ENCODE results near the gene PPM1B. TPM values are rescaled to one million over a fixed set of nuclear protein-coding genes. Genes with fewer than 3 reads are reported as not detected.
"Not testable (repeated sequence)": the region's sequence is repeated elsewhere in the genome, so short reads cannot be mapped to it uniquely, and the experiment has no call there.

Gene PPM1B
- polyA plus RNA-seq (ENCODE audit: insufficient read length in 4 of 4), result 10 to 100 TPM; 64.8 to 83.0 (median 80.5) TPM

DNA sequence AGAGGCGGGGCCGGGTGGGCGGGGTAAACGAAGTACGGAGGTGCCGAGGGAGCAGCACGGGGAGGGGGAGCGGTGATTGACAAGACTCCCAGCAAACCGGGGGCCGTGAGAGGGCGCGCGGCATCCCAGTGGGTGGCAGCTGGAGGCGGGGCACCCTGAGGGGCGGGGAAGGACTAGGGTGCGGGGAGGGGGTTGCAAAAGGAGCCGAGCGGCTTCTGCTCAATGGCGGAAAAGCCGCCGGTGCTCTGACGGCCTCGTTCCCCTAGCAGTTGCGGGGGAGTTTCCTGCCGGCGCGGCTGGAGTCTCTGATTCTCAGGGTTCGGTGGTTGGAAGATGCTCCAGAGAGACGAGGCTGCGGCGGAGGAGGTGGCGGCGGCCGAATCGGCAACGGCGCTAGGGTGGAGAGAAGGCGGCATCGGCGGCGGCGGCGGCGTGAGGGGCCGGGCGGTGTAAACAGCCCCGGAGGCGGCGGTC lies at the start of gene PPM1B:
PPM1B (plus strand) TSS at position 195 of the 474 bp plus-strand sequence. CDS start 32,325 bp downstream, outside the sequence.
- peak in 1 of 4 donors; percentile 99 for DNase-seq (ENCODE audit: low read depth in 4 of 4, low spot score in 3 of 4)

DNA sequence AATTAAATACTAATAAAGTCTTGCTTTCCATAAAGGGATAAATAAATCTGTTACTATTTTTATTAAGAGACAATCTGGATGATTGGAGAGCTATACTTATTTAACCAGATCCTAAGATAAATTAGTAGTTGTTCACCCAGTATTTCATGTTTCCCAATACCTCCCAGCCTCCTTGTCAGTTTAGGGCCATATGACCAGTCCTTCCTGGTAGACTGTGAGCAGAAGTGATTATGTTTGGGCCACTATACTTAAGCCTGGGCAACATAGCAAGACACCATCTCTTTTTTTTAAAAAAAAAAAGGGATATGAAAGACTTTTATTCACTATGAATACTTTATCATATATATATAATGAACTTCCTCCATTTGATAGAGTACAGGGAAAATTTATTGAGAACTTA lies 48.8 kb upstream of the PPM1B start:
- DNase-seq (ENCODE audit: low read depth in 4 of 4, low spot score in 3 of 4), result no peak

DNA sequence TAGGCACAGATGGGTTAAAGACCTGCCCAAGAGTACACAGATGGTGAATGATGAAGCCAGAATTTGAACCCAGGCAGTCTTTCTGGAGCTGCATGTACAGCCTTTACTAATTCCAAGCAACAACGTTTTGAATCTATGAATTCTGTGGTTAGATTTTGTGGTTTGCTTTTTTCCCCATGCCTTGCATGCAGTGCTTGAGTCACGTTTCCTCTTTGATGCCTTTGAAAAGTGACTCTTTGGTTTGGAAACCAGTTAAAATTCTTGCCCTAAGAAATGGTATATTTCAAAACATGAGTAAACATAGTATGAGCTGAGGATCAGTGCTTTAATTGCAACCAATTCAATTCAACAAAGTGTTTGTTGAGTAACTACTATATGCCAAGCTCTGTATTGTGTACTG lies 48.2 kb upstream of the PPM1B start:
- no peak for DNase-seq (ENCODE audit: low read depth in 4 of 4, low spot score in 3 of 4)

DNA sequence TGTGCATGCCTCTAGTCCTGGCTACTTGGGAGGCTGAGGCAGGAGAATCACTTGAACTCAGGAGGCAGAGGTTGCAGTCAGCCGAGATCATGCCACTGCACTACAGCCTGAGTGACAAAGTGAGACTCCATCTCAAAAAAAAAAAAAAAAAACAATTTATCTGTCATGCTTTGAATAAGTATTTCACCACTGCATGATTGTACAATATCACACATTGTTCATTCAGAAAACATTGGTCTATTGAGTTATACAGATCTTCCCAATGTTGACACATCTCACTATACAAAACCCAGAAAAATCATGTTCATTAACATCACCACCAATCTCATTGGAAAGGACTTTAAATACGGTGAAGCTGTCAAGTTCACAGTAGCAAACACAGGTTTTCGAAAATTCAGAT lies 46.8 kb upstream of the PPM1B start:
- DNase-seq (ENCODE audit: low read depth in 4 of 4, low spot score in 3 of 4), result no peak

DNA sequence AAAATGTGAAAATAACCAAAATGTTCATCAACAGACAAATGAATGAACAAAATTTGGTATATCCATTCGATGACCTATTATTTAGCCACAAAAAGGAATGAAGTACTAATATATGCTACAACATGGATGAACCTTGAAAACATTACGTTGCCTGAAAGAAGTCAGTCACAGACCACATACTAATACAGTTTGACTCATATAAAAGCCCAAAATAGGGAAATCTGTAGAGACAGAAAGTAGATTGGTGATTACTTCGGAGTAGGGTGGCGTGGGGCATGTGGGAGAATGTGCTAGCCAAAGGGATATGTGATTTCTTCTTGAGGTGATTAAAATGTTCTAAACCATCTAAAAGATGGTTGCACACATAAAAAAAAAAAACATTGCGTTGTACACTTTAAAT lies 44.2 kb upstream of the PPM1B start:
- no peak for DNase-seq (ENCODE audit: low read depth in 4 of 4, low spot score in 3 of 4)

DNA sequence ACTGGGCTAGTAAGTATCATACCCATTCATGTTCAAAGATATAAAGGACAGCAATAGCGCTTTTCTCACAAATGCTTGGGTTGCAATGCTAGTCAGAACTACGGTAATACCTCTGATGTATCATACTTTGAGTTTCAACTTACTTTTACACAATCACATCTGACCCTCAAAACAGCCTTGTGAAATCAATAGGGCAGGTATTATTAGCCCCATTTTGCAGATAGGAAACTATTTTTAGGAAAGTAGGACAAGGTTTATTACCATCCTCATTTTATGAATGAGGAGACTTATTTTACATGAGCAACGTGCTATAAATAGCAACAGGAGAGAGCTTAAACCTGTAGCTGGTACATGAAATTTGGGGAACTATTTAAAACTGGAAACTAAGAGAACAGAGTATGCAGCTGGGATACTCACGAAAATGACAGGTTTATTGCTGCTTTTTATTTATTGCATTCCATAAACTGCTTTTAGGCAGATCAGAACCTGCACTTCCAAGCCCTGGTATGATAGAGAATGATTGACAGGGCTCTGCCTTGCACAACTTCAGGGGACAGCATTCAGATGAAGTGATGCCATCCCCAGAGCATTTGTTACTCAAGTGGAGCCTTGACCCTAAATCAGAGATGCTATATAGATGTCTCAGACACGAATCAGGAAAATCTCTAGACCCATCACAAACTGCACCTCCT lies 42.4 kb upstream of the PPM1B start:
- no peak for DNase-seq (ENCODE audit: low read depth in 4 of 4, low spot score in 3 of 4)

DNA sequence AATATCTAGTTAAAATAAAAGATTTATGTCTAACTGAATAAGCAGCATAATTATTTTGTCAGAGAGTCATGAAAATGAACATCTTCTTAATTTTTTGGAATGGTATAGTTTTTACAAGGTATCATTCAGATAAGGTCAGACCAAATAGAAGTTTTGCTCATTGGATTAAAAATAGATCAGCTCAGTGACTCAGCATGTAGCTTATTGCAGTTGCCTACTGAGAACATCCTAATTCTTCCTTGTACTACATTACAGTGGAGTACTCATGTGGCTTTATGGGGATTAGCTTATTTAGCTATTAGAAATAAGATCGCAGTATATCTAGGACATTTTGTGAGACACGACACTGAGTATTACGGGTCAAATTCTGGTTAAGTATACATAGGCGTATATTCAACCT lies 38.2 kb upstream of the PPM1B start:
- no peak for DNase-seq (ENCODE audit: low read depth in 4 of 4, low spot score in 3 of 4)

DNA sequence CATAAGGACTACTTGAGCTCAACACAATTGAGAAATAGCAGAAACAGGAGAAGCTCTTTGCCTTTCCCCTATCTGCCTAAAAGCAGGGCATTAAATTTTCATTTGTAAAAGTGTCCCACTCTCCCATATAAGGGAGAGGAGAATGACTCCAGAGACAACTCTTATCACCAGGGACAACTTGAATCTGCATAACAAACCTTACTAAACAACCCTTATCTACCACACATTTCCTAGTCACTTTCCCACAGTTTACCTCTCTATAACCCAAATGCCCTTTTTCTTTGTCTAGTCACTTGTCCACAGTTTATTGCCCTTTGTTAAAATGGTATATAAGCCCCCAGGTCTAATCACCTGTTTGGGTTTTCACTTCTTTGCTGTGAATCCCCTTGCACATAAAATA lies 37.5 kb upstream of the PPM1B start:
- DNase-seq (ENCODE audit: low read depth in 4 of 4, low spot score in 3 of 4), result no peak

DNA sequence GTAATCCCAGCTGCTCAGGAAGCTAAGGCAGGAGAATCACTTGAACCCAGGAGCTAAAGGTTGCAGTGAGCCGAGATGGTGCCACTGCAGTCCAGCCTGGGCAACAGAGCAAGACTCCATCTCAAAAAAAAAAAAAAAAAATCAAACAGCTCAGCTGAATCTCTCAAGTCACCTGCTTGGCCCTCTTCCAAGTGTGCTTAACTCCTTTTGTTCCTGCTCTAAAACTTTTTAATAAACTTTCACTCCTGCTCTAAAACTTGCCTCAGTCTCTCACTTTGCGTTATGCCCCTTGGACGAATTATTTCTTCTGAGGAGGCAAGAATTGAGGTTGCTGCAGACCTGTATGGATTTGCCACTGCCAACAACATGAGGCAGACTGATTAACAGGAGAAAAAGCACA lies 35.1 kb upstream of the PPM1B start:
- DNase-seq (ENCODE audit: low read depth in 4 of 4, low spot score in 3 of 4), result not testable (repeated sequence)

DNA sequence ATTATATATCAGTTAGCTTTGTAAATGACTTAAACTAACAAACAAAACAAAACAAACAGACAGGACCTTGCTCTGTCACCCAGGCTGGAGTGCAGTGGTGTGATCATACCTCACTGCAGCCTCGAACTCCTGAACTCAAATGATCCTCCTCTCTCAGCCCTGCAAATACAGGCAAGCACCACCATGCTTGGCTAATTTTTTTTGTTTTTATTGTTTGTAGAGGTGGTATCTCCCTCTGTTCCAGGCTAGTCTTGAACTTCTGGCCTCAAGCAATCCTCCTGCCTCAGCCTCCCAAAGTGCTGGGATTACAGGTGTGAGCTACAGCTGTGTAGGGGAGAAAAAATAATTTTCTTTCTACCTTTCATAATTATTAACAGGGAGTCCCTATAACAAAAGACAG lies 33.8 kb upstream of the PPM1B start:
- no peak for DNase-seq (ENCODE audit: low read depth in 4 of 4, low spot score in 3 of 4)

DNA sequence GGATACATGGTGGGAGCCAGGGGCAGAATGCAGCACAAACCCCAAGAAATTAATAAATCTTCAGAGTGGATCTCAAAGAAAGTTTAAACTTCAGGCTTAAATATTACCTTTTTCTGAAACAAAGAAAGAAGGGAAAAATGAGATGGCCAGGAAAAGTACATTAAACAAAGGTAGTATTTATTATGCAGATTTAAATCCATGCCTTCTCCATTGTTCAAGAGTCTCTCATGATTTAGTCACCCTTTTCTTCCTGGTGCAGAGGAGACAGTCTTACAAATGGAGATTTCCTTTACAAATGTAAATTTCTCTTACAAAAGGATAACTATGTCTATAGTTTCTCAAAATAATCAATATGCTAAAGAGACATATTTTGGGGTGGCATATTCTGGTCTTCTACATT lies 33.4 kb upstream of the PPM1B start:
- DNase-seq (ENCODE audit: low read depth in 4 of 4, low spot score in 3 of 4), result no peak

DNA sequence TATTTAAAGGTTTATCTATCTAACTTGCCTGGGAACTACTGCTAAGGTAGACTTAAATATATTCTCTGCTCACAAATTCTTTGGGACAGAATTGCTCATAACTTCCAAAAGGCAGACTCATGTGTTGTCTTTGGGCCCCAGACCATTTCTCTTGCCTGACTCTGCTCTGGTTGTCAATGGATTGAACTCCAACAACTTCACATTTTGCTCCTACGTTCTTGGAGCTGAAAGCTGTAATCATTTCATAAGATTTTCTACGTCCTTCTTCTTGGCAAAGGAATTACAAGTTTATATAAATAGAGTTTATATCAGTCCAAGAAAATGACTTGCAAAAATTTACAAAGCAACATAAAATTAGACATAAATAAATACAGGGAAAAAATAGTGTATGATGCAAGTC lies 32.9 kb upstream of the PPM1B start:
- DNase-seq (ENCODE audit: low read depth in 4 of 4, low spot score in 3 of 4), result no peak

DNA sequence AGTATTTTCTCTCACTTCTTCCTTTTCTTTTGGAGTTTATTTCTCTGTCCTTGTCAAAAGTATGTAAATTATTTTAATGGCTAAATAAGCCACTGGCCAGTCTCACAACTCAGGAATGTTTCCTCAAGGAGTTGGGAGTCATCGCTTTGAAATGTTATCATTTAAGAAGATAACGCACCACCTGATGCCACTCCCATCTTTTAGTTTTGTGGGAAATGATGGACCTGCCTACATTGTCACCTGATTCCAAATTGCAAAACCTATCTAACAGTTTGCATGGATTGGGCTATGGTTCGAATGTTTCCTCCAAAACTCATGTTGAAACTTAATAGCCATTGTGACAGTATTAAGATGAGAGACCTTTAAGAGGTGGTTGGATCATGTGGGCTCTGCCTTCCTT lies 32.4 kb upstream of the PPM1B start:
- no peak for DNase-seq (ENCODE audit: low read depth in 4 of 4, low spot score in 3 of 4)

DNA sequence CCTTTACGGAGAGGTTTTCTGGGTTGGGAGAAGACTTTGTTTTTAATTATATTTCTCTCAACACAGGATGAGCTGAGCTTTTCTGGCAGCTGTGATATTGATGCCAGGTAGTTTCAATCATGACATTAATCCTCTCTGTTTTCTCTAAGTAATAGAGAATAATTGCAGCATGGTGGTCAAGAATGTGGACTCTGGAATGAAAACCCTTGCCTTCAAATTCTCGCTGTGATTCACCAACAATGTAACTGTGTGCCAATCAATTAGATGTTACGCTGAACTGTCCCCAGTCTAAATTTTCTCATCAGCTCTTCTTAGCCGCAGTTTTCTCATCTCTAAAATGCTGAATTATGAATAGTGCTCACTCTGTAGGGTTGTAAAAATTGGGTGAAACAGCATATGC lies 31.6 kb upstream of the PPM1B start:
- no peak for DNase-seq (ENCODE audit: low read depth in 4 of 4, low spot score in 3 of 4)

DNA sequence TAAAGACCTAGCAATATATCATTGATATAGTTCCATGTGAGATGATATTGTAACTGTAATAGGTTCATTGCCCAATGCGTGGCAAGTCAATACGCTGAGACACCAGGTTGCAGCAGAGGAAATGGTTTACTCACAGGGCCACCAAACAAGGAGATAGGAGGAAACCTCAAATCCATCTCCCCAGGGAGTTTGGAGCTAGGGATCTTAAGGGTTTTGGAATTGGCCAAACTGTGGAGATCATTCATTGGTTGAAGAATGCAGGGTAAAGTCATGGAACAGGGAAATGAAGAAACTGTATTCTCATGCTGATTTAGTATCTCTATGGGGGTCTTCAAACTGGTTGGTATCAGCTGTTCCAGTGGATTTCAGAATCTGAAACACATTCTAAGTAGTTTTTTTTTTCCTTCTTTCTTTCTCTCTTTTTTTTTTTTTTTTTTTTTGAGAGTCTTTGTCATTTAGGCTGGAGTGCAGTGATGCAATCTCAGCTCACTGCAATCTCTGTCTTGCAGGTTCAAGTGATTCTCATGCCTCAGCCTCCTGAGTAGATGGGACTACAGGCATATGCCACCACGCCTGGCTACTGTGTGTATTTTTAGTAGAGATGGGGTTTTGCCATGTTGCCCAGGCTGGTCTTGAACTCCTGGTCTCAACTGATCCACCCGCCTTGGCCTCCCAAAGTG lies 30.7 kb upstream of the PPM1B start:
- DNase-seq (ENCODE audit: low read depth in 4 of 4, low spot score in 3 of 4), result no peak

DNA sequence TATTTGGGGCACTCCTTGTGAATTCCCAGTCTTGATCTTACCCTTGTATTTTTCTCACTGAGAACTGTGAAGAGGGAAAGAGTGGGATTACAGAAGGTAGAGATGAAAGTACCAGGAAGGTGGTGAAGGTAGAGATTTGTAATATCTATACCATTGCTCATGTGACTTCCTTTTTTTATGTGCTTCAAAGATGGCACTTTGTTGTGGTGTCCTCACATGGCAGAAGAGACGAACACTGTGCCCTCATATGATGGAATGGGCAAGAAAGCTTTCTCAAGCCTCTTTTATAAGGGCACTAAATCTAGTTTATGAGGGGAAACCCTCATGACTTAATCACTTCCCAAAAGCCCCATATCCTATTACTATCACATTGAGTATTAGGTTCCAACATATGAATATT lies 28.9 kb upstream of the PPM1B start:
- no peak for DNase-seq (ENCODE audit: low read depth in 4 of 4, low spot score in 3 of 4)

DNA sequence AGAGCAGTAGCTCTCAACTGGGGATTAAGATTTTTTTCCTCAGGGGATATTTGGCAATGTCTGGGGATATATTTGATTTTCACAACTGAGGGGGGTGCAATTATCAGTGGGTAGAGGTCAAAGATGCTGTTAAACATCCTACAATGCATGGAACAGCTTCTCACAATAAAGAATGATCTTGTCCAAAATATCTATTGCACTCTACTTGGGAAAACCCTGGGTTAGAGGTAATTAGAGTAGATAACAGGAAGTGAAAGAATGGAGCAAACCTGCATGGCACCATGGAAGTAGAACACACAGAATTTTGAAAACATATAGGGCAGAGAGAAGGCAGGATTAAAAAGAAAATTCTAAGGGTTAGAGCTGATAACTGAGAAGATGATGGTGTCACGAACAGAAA lies 26.4 kb upstream of the PPM1B start:
- no peak for DNase-seq (ENCODE audit: low read depth in 4 of 4, low spot score in 3 of 4)

DNA sequence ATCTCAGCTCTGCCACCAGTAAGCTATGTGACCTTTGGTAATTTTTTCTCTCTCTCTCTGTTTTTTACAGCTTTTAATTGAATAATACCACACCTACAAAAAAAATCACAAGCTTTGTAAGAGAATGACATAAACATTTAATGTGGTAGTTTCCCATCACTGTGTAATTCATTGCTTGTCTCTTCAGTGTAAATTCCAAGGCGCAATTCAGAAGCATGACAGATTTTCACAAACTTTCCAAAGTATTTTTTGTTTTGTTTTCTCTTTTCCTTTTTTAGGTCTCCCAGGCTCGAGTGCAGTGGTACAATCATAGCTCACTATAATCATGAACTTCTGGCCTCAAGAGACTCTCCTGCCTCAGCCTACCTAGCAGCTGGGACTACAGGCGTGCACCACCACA lies 25.0 kb upstream of the PPM1B start:
- DNase-seq (ENCODE audit: low read depth in 4 of 4, low spot score in 3 of 4), result no peak

DNA sequence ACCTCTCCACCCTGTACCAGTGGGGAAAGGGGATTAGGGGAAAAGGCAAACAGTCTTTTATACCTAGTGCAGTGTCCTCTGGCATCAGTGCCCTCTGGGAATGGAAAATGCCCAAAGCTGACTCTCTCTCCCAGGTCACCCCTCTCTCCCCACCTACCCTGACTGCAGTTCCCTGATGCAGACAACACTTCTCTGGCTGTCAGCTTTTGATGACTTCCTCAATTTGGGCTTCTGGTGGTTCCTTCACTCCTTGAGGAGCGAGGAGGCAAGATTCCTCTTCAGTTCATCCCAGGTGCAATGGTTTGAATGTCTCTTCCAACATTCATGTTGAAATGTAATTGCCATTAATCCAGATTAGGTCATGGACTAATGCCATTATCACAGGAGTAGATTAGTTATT lies 19.7 kb upstream of the PPM1B start:
- no peak for DNase-seq (ENCODE audit: low read depth in 4 of 4, low spot score in 3 of 4)

DNA sequence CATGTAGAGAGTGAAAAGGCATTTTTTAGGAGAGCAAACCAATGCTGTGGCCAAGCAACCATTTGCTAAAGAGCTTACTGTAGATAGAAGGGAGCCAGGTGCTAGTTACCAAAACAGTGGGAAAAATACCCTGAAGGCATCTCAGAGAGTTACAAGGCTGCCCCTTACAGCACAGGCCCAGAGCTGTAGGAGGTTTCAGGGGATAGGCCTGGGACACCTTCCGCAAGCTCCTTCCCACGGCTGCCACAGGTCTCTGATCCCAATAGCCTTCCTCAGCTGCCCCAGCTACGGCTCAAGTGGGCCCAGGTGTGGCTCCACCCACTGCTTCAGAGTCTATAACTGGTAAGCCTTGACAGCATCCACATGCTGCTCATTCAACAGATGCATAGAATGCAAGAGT lies 18.2 kb upstream of the PPM1B start:
- DNase-seq (ENCODE audit: low read depth in 4 of 4, low spot score in 3 of 4), result no peak

DNA sequence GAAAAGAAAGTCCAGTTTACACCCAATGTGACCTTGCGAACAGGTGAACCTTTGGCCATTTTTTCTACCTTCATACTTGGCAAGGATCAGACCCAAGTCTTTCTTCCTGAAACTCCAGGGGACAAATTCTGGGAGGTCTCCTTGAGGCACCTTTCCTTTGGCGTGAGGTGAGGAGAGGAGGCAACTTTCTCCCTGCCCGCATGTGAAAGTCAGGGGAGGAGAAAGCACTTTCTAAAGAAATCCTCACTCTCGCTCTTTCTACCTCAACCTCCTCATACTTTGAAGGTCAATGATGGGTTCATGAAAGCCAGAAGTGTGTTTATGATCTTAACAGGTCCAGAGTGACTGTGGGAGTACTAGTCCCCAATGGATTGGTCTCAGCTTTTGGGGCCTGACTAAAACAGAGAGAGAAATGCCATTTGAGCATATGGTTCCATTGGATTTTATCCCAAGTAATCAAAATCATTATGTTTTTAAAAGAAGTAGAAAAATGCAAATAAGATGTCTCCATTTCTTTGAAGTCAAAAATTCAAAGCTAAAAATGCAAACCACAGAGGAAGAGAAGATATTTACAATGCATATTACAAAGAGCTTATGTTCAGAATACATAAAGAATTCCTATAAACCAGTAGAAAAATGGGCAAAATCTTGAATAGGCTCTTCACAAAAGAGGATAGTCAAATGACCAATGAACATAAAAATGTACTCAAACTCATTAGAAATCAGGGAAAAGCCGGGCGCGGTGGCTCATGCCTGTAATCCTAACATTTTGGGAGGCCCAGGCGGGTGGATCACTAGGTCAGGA lies 15.6 kb upstream of the PPM1B start:
- DNase-seq (ENCODE audit: low read depth in 4 of 4, low spot score in 3 of 4), result no peak

Data from right renal pelvis (tissue), 4 donors.